ENCODE results near the gene PARD6B.

DNA sequence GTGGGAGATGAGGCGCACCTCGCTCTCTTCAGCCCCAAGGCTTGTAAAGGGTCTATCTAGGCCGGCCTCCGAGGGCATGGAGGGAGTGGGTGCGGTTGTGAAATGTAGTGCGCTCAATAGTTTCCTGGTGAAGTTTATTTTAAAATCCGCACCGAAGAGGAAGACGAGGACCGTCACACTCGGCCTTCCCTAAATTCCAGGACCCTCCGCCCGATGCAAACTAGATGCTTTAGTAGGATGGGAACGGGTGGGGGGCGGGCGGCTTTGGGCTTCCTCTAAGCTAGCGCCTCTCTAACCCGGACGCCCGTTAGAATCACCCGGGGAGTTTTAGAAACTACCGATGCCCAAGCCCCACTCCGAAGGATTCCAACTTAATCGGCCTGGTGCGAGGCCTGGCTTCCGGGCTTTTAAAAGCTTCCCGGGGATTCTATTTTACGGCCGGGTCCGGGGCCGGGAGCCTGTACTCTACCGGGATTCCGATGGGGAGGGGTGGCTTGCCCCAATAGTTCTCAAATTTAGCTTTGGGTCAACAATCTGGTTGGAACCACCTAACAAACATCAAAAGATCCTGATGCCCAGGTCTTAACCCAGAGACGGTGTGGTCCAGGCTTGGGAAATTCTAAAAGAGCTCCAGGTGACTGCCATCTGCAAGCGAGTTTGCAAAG lies 62.9 kb downstream of the PARD6B start:
- TF ChIP-seq, protein P1, sequence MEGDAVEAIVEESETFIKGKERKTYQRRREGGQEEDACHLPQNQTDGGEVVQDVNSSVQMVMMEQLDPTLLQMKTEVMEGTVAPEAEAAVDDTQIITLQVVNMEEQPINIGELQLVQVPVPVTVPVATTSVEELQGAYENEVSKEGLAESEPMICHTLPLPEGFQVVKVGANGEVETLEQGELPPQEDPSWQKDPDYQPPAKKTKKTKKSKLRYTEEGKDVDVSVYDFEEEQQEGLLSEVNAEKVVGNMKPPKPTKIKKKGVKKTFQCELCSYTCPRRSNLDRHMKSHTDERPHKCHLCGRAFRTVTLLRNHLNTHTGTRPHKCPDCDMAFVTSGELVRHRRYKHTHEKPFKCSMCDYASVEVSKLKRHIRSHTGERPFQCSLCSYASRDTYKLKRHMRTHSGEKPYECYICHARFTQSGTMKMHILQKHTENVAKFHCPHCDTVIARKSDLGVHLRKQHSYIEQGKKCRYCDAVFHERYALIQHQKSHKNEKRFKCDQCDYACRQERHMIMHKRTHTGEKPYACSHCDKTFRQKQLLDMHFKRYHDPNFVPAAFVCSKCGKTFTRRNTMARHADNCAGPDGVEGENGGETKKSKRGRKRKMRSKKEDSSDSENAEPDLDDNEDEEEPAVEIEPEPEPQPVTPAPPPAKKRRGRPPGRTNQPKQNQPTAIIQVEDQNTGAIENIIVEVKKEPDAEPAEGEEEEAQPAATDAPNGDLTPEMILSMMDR (IDR thresholded peaks at IDR 0.05; ENCODE audit: poor library complexity): no peak
- TF ChIP-seq EZH2 (IDR thresholded peaks at IDR 0.05; ENCODE audit: borderline replicate concordance): no peak
- no peak for TF ChIP-seq EZH2phosphoT487 (IDR thresholded peaks at IDR 0.05; ENCODE audit: low read depth, severe bottlenecking, unreplicated experiment)
